Measurements from ENCODE around the gene GUCY2D. TPM values are rescaled to one million over a fixed set of nuclear protein-coding genes. Genes with fewer than 3 reads are reported as not detected.

Gene GUCY2D
- total RNA-seq, 3 donors from 2014 or later (not counting 1 experiment from before 2014, with no cell fraction given) = not detected

GRCh38 chr17:8032442-8032841 lies 30.0 kb downstream of the GUCY2D start:
- H3K36me3 Mint-ChIP-seq = no peaks in the 10 kb centered on the region
- intact Hi-C loops (cut with micrococcal nuclease) = no loop called here
- no CpG with 5 or more reads among the region's 2 CpGs for WGBS (ENCODE audit: insufficient coverage)

GRCh38 chr17:8038954-8039610 lies 36.7 kb downstream of the GUCY2D start, which contains the start of gene ALOX15B:
ALOX15B (plus strand) TSS chr17:8039059; CDS start chr17:8039156, 97 bp downstream.
- no peak for TF ChIP-seq CTCF (IDR thresholded peaks at IDR 0.05)
- DNase-seq (no peak), ATAC-seq (no peak)
- Mint-ChIP-seq H3K9me3 (no peaks in the 10 kb centered on the region), H3K27ac (no peak within 1 kb of the TSS), H3K36me3 (no peaks in the 10 kb centered on the region), H3K27me3 (ENCODE audit: low read depth in 2 of 2) (peaks cover 15 to 25% of the 10 kb centered on the region in 2 donors), H3K4me3 (no peak within 1 kb of the TSS), H3K4me1 (peaks cover 5 to 7% of the 10 kb centered on the region in 2 donors)
- H3K36me3 ChIP-seq (ENCODE audit: control insufficient read depth, insufficient read depth, low read length) = no peaks in the 10 kb centered on the region
- 10% methylated on average over 33 of the region's 37 CpGs for WGBS (ENCODE audit: insufficient coverage)
- H3K27ac ChIP-seq (ENCODE audit: low read length) = no peak within 1 kb of the TSS
- H3K4me1 ChIP-seq (ENCODE audit: control insufficient read depth, insufficient read depth, low read length) = no peaks in the 10 kb centered on the region
- intact Hi-C loops (cut with micrococcal nuclease) = no loop called here
- peaks cover 3% of the 10 kb centered on the region for H3K27me3 ChIP-seq (ENCODE audit: control insufficient read depth, insufficient read depth, low read length)
- H3K4me3 ChIP-seq (ENCODE audit: low read length) = no peak within 1 kb of the TSS
- no peaks in the 10 kb centered on the region for H3K9me3 ChIP-seq (ENCODE audit: control insufficient read depth, insufficient read depth, low read length)

More at GRCh38 chr17:8032442-8032841, 30.0 kb downstream of the GUCY2D start:
- Histone ChIP-seq H3K9me3 (ENCODE audit: control insufficient read depth, insufficient read depth, low read length) (no peaks in the 10 kb centered on the region), H3K27me3 (ENCODE audit: control insufficient read depth, insufficient read depth, low read length) (no peaks in the 10 kb centered on the region), H3K4me1 (ENCODE audit: control insufficient read depth, insufficient read depth, low read length) (no peaks in the 10 kb centered on the region), H3K4me3 (ENCODE audit: low read length) (no peak overlapping the region), H3K36me3 (ENCODE audit: control insufficient read depth, insufficient read depth, low read length) (no peaks in the 10 kb centered on the region), H3K27ac (ENCODE audit: low read length) (no peak overlapping the region)
- Mint-ChIP-seq H3K4me3 (no peak overlapping the region), H3K9me3 (no peaks in the 10 kb centered on the region), H3K27me3 (ENCODE audit: low read depth in 2 of 2) (peaks cover 29 to 38% of the 10 kb centered on the region in 2 donors), H3K27ac (no peak overlapping the region), H3K4me1 (no peaks in the 10 kb centered on the region)
- ATAC-seq (no peak), DNase-seq (no peak)
- TF ChIP-seq CTCF (IDR thresholded peaks at IDR 0.05) = no peak

- Mint-ChIP-seq H3K4me3 (no peak overlapping the region), H3K27ac (no peak overlapping the region), H3K27me3 (ENCODE audit: low read depth in 2 of 2) (peaks cover 15 to 25% of the 10 kb centered on the region in 2 donors), H3K36me3 (no peaks in the 10 kb centered on the region), H3K9me3 (no peaks in the 10 kb centered on the region), H3K4me1 (peaks cover 5 to 7% of the 10 kb centered on the region in 2 donors)
- H3K36me3 ChIP-seq (ENCODE audit: control insufficient read depth, insufficient read depth, low read length) = no peaks in the 10 kb centered on the region
- no peak overlapping the region for H3K4me3 ChIP-seq (ENCODE audit: low read length)
- 48% methylated on average over 5 of the region's 11 CpGs for WGBS (ENCODE audit: insufficient coverage)
- no peak for DNase-seq
- no peak for ATAC-seq
- no peak for TF ChIP-seq CTCF (IDR thresholded peaks at IDR 0.05)
- H3K27me3 ChIP-seq (ENCODE audit: control insufficient read depth, insufficient read depth, low read length) = peaks cover 3% of the 10 kb centered on the region
- no peaks in the 10 kb centered on the region for H3K4me1 ChIP-seq (ENCODE audit: control insufficient read depth, insufficient read depth, low read length)
- intact Hi-C loops (cut with micrococcal nuclease) = no loop called here
- no peaks in the 10 kb centered on the region for H3K9me3 ChIP-seq (ENCODE audit: control insufficient read depth, insufficient read depth, low read length)
- H3K27ac ChIP-seq (ENCODE audit: low read length) = no peak overlapping the region
These were observed 37.3 kb downstream of the GUCY2D start for GRCh38 chr17:8039611-8040168.

All from natural killer cell (primary cell).